ENCODE data around the gene CNGA3.

The CNGA3 gene

DNA sequence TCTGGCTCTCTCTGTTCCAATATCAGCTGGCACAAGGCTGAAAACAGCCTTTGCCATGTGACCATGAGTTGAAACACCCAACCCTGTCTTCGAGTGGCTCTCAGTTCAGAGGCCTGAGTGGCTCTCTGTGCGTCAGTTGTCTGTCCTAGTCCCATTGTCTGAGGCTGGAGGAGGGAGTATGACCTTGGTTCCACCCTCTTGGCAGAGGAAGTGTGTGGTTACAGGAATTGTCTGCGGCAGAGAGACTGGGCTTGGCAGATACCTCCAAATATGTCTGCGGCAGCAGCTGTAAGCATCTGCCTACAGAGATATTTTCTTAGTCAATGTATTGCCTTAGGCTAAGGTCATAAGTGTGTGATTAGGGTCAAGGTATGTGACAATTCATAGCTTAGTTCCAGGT lies 32.6 kb downstream of the CNGA3 start:
- no peak overlapping the region for H3K9ac ChIP-seq (ENCODE audit: low read length)
- TF ChIP-seq, protein P1, sequence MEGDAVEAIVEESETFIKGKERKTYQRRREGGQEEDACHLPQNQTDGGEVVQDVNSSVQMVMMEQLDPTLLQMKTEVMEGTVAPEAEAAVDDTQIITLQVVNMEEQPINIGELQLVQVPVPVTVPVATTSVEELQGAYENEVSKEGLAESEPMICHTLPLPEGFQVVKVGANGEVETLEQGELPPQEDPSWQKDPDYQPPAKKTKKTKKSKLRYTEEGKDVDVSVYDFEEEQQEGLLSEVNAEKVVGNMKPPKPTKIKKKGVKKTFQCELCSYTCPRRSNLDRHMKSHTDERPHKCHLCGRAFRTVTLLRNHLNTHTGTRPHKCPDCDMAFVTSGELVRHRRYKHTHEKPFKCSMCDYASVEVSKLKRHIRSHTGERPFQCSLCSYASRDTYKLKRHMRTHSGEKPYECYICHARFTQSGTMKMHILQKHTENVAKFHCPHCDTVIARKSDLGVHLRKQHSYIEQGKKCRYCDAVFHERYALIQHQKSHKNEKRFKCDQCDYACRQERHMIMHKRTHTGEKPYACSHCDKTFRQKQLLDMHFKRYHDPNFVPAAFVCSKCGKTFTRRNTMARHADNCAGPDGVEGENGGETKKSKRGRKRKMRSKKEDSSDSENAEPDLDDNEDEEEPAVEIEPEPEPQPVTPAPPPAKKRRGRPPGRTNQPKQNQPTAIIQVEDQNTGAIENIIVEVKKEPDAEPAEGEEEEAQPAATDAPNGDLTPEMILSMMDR (IDR thresholded peaks at IDR 0.05; ENCODE audit: low read depth, low read length), result no peak
- TF ChIP-seq EZH2phosphoT487 (IDR thresholded peaks at IDR 0.05; ENCODE audit: low read depth), result no peak
- no peaks in the 10 kb centered on the region for H3K9me3 ChIP-seq (ENCODE audit: insufficient read depth, low read length)
- H3K36me3 ChIP-seq (replicated peaks; ENCODE audit: low read depth, low read length), result no peaks in the 10 kb centered on the region
- no peaks in the 10 kb centered on the region for H3K4me1 ChIP-seq (ENCODE audit: low read length)
- H3K27ac ChIP-seq (ENCODE audit: low read length), result no peak overlapping the region
- no peak overlapping the region for H2AFZ ChIP-seq (ENCODE audit: low read depth, low read length)
- no peak overlapping the region for H3K4me3 ChIP-seq (ENCODE audit: low read length)
- no peak overlapping the region for H3K4me2 ChIP-seq (ENCODE audit: low read length)
- peaks cover 38% of the 10 kb centered on the region; the same call in 1 of the 2 replicates for H3K27me3 ChIP-seq (ENCODE audit: low read depth, low read length)
- H4K20me1 ChIP-seq (ENCODE audit: insufficient read depth, low read length), result no peaks in the 10 kb centered on the region
- no peaks in the 10 kb centered on the region for H3K79me2 ChIP-seq (ENCODE audit: low read length)

DNA sequence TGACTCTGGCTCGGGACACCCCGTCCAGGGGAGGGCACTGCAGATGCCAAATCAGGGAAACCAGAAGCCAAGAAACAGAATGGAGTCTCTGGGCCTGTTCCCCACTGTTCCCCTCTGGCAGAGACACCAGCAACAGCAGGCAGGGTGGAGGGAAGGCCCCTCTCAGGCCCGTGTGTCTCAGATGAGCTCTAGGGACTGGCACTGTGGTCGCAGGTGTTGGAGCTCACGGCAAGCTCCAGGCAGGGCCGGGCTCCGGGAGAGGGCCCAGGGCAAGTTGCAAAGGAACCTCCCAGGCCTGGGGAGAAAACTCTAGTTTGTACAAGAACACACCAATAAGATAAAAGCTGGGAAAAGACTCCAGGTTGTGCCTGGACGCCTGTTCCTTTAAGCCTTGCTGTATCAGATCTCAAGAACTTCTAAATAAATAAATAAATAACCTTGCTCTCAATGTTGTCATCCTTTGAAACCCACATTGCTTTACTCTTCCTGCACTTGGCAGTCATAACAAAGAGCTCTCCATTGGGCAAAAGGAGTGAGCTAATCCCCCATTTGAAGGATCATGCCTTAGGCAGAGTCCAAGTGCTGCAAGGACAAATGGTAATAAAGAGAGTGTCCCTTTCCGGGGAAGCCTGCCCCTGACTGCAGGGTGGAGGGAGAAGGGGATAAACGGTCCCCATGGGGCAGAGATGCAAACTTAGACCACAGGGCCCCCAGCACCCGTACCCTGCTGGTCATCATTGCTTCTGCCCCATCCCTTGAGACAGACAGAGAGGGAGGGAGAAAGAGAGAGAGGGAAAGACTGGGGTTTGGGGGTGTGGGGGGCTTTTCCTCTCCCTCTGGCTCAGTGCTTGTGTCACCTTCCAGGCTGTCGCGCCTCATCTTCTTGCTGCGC lies 33.3 kb downstream of the CNGA3 start:
- Histone ChIP-seq H3K79me2 (ENCODE audit: low read length) (no peaks in the 10 kb centered on the region), H4K20me1 (ENCODE audit: insufficient read depth, low read length) (no peaks in the 10 kb centered on the region), H3K9ac (ENCODE audit: low read length) (no peak overlapping the region), H2AFZ (ENCODE audit: low read depth, low read length) (no peak overlapping the region), H3K36me3 (replicated peaks; ENCODE audit: low read depth, low read length) (no peaks in the 10 kb centered on the region), H3K27me3 (ENCODE audit: low read depth, low read length) (peaks cover 33% of the 10 kb centered on the region; the same call in 1 of the 2 replicates), H3K4me1 (ENCODE audit: low read length) (no peaks in the 10 kb centered on the region), H3K27ac (ENCODE audit: low read length) (no peak overlapping the region), H3K4me2 (ENCODE audit: low read length) (no peak overlapping the region), H3K4me3 (ENCODE audit: low read length) (no peak overlapping the region), H3K9me3 (ENCODE audit: insufficient read depth, low read length) (no peaks in the 10 kb centered on the region)
- TF ChIP-seq, protein P1 (IDR thresholded peaks at IDR 0.05; ENCODE audit: low read depth, low read length), result no peak
- TF ChIP-seq EZH2phosphoT487 (IDR thresholded peaks at IDR 0.05; ENCODE audit: low read depth), result no peak

DNA sequence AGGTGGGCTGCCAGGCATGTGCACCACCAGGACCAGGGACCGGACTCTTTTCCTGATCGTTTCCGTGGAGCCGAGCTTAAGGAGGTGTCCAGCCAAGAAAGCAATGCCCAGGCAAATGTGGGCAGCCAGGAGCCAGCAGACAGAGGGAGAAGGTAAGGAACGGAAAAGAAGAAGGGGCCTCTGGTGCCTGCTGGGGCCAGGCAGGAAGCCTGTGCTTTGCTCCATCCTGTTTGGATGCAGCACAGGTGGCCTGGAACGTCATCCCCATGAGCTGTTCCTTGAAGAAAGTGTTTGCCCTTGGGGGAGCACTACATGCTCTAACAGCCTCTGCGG lies 33.9 kb downstream of the CNGA3 start:
- H3K4me2 ChIP-seq (ENCODE audit: low read length), result no peak overlapping the region

DNA sequence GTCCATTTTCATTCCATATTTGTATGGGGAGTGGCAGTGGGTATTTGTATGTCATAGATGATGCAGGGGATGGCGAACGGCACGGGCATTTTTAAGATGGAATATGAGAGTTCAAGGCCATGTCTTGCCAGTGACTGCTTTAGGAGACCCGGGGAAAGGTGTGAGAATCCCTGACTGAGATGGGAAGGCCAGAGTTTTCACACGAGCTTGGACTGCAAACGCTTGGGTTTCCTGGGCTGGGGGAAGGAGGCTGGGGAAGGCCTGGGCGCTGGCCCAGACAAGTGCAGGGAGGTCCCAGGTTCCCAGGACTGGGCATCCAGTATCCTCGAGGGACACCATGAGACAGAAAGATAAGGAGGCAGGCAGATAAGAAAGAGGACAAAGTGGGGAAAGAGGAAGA lies 35.2 kb downstream of the CNGA3 start:
- Histone ChIP-seq H4K20me1 (ENCODE audit: insufficient read depth, low read length) (no peaks in the 10 kb centered on the region), H3K79me2 (ENCODE audit: low read length) (no peaks in the 10 kb centered on the region), H3K27ac (ENCODE audit: low read length) (no peak overlapping the region), H3K9me3 (ENCODE audit: insufficient read depth, low read length) (no peaks in the 10 kb centered on the region), H2AFZ (ENCODE audit: low read depth, low read length) (no peak overlapping the region), H3K9ac (ENCODE audit: low read length) (no peak overlapping the region), H3K4me1 (ENCODE audit: low read length) (peaks cover 3% of the 10 kb centered on the region; the same call in 1 of the 2 replicates), H3K27me3 (ENCODE audit: low read depth, low read length) (peaks cover 19% of the 10 kb centered on the region; the same call in 1 of the 2 replicates), H3K4me3 (ENCODE audit: low read length) (no peak overlapping the region), H3K4me2 (ENCODE audit: low read length) (no peak overlapping the region), H3K36me3 (replicated peaks; ENCODE audit: low read depth, low read length) (no peaks in the 10 kb centered on the region)
- TF ChIP-seq, protein P1 (IDR thresholded peaks at IDR 0.05; ENCODE audit: low read depth, low read length), result no peak
- no peak for TF ChIP-seq EZH2phosphoT487 (IDR thresholded peaks at IDR 0.05; ENCODE audit: low read depth)

More for the DNA sequence above, 33.9 kb downstream of the CNGA3 start:
- H2AFZ ChIP-seq (ENCODE audit: low read depth, low read length), result no peak overlapping the region
- H3K9me3 ChIP-seq (ENCODE audit: insufficient read depth, low read length), result no peaks in the 10 kb centered on the region
- no peaks in the 10 kb centered on the region for H3K79me2 ChIP-seq (ENCODE audit: low read length)
- peaks cover 27% of the 10 kb centered on the region; the same call in 1 of the 2 replicates for H3K27me3 ChIP-seq (ENCODE audit: low read depth, low read length)
- no peaks in the 10 kb centered on the region for H4K20me1 ChIP-seq (ENCODE audit: insufficient read depth, low read length)
- H3K9ac ChIP-seq (ENCODE audit: low read length), result no peak overlapping the region
- no peaks in the 10 kb centered on the region for H3K36me3 ChIP-seq (replicated peaks; ENCODE audit: low read depth, low read length)
- no peak overlapping the region for H3K4me3 ChIP-seq (ENCODE audit: low read length)
- no peak for TF ChIP-seq EZH2phosphoT487 (IDR thresholded peaks at IDR 0.05; ENCODE audit: low read depth)
- TF ChIP-seq, protein P1 (IDR thresholded peaks at IDR 0.05; ENCODE audit: low read depth, low read length), result no peak
- H3K4me1 ChIP-seq (ENCODE audit: low read length), result peaks cover 3% of the 10 kb centered on the region; the same call in 1 of the 2 replicates
- H3K27ac ChIP-seq (ENCODE audit: low read length), result no peak overlapping the region

All from OCI-LY3 (cell line).